SU-DHL-6 (cell line): ENCODE results near the gene RPS28.

Source experiments
- EZH2phosphoT487 ChIP-seq: fragments of 200-600 bp; sonication (generic), shearing (Covaris generic); conservative IDR thresholded peaks from 2 replicates; pipeline ENCODE4 v1.6.1; 2018; ENCODE audit warnings: mild to moderate bottlenecking, antibody characterized with exemption, low read length, moderate library complexity, mixed read lengths
- TF ChIP-seq, protein P1 (sequence below): fragments of 200-600 bp; sonication (generic); IDR thresholded peaks from one replicate; pipeline ENCODE4 v1.5.1; 2017; ENCODE audit warnings: antibody characterized with exemption, mild to moderate bottlenecking, low read length, moderate library complexity; ENCODE audit not compliant: insufficient read depth, poor library complexity, severe bottlenecking

DNA sequence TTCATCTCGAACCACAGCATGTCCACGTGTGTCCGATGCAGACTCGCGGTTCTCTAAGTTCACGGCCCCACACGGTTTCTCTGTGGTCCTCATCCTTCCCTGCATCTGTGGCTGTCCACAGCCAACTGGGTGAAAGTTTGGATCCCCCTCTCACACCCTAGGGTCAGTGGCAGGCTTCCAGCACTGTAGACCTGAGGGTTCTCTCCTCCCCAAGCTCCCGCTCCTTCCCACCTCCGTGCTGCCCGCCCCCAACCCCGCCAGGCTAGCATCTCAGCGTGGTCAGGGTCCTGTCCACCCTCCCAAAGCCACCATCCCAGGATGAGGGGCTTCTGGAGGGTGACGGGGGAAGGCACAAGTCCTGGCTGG lies 45.6 kb downstream of the RPS28 start:
- TF ChIP-seq, protein P1, sequence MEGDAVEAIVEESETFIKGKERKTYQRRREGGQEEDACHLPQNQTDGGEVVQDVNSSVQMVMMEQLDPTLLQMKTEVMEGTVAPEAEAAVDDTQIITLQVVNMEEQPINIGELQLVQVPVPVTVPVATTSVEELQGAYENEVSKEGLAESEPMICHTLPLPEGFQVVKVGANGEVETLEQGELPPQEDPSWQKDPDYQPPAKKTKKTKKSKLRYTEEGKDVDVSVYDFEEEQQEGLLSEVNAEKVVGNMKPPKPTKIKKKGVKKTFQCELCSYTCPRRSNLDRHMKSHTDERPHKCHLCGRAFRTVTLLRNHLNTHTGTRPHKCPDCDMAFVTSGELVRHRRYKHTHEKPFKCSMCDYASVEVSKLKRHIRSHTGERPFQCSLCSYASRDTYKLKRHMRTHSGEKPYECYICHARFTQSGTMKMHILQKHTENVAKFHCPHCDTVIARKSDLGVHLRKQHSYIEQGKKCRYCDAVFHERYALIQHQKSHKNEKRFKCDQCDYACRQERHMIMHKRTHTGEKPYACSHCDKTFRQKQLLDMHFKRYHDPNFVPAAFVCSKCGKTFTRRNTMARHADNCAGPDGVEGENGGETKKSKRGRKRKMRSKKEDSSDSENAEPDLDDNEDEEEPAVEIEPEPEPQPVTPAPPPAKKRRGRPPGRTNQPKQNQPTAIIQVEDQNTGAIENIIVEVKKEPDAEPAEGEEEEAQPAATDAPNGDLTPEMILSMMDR, result no peak
- no peak for TF ChIP-seq EZH2phosphoT487
